Activated CD4-positive, alpha-beta T cell treated with anti-CD3 and anti-CD28 coated beads, Interleukin-2, amount 50 U/mL, for 1 hour (primary cell): ENCODE data around the gene CLDN9.

Source experiments
- DNase-seq: peaks from one replicate; pipeline ENCODE4 v3.0.0-alpha.2; 2020

Gene CLDN9

DNA sequence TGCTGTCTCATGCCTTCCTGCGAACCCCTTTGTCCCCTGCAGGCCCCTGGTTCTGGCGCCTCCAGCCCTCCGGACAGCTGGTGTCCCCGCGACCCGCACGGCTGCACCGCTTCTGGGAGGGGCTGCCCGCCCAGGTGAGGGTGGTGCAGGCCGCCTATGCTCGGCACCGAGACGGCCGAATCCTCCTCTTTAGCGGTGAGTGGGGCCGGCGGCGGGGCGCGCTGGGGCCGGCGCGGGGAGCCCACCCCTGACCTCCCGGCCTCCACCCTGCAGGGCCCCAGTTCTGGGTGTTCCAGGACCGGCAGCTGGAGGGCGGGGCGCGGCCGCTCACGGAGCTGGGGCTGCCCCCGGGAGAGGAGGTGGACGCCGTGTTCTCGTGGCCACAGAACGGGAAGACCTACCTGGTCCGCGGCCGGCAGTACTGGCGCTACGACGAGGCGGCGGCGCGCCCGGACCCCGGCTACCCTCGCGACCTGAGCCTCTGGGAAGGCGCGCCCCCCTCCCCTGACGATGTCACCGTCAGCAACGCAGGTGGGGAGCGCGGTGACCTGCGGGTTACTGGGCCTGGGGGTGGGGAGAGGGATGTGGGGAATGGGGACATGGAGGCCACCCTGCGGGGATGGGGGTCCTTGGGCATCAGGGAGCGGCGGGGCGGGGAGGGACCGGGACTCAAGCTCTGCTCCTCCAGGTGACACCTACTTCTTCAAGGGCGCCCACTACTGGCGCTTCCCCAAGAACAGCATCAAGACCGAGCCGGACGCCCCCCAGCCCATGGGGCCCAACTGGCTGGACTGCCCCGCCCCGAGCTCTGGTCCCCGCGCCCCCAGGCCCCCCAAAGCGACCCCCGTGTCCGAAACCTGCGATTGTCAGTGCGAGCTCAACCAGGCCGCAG, 45.7 kb downstream of the CLDN9 start:
- peak; percentile 51 for DNase-seq

DNA sequence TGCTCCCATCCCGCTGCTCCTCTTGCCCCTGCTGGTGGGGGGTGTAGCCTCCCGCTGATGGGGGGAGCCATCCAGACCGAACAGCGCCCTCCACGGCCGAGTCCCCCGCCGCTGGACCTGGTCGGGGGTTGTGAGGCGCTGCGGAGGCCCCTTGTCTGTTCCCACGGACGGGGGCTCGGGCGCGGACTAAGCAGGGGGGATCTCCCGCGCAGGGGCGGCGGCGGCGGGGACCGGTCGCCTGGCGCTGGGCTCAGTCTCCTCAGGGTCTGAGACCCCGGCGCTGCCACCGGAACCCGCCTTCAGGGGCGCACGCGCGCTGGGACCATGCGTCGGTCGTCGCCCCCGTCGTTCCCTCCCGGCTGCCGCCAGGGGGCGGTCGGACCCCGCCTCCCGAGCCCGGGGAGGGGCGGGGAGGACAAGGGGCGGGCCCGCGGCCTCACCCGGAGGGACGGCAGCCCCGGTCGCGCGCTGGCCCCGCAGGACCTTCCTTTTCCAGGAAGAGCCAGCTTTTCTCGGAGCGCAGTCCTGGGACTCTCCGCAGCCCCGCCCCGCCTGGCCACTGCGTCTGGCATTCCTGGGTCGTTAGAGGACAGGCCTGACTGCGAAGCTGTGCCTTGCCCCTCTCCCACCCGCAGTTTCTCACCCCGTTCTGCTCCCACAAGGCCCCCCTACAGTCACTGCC, 46.5 kb downstream of the CLDN9 start:
- peak; percentile 81 for DNase-seq

DNA sequence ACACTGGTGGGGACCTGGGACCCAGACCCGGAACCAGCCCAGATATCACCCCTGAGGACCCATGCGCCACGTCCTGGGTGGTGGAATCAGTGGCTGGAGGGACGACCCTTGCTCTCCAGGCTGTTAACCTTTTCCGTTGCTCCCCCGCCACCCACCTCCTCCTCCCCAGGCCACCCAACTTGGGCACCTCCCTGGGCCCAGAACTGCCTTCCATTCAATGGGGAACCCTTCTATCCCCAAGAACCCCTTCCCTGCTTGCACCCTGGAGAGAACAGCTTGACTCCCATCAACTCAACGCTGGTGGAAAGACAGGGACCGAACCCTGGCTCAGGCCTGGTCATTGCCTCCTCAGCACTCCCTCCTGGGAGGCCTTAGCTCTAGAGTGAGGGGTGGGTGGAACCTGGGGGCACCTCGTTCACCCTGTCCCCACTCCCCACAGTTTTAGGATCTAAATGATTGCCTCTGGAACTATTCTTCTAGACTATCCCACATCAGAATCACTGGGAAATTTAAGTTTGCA, 47.1 kb downstream of the CLDN9 start:
- DNase-seq: no peak

DNA sequence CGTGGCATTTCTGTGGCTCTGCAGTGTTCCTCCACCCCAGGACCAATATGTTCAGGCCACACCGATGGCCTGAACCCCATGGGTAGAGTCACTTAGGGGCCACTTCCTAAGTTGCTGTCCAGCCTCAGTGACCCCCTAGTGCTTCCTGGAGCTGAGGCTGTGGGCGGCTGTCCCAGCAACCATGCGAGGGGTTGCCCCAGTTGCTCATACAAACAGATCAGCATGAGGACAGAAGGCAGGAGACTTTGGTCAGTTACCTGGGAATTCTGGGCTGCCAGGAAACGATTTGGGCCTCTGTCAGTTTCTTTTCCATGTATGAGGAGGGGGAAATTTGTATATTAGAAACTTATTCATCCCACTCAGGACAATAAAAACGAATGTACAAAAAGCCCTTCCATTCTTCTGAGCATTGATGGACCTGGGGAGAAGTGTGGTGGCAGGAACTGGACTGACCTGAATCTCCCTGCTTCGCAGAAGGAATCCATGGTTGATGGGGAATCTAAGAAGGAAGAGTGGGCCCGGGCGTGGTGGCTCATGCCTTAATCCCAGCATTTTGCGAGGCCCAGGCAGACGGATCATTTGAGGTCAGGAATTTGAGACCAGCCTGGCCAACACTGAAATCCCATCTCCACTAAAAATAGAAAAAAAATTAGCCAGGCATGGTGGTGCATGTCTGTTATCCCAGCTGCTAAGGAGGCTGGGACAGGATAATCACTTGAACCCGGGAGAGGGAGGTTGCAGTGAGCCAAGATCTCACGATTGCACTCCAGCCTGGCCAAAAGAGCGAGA, 47.8 kb downstream of the CLDN9 start:
- no peak for DNase-seq

DNA sequence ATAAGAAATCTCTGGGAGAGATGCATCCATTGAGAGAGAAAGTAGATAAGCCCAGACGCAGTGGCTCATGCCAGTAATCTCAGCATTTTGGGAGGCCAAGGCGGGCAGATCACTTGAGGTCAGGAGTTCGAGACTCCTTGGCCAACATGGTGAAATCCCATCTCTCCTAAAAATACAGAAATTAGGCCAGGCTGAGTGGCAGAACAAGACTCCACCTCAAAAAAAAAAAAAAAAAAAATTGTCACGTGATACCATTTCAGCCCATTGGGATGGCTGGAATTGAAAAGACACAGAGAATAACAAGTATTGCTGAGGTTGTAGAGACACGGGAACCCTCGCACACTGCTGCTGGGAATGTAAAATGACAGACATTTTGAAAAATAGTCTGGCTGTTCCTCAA, 49.8 kb downstream of the CLDN9 start:
- no peak for DNase-seq

DNA sequence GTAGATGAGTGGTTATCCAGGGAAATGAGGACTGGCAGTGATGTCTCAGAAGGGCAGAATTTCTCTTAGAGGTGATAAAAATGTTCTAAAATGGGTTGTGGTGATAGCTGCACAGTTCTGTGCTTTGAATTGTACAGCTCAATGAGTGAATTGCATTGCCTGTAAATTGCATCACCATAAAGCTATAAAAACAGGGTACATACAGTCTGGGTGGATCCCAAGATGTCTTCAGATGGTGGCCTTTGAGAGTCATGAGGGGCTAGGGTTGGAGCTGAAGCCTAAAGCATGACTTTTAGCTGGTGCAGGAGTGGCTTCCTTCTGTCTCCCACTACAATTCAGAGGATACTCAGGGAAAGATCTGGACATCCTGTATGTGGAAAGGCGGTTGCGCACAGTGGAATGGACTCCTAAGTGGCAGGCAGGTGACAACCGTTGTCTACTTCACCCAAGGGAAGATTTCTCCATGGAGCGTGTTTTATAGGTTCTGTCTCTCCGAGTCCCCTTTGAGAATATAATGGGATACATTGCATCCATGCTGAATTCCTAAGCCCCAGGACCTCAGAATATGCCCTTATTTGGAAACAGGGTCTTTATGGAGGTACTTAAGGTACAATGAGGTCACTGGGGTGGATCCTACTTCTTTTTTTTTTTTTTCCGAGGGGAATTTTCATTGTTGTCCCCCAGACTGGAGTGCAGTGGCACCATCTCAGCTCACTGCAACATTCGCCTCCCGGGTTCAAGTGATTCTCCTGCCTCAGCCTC, 51.1 kb downstream of the CLDN9 start:
- DNase-seq: no peak
